Right ventricle myocardium superior (tissue), 1 donor: Measurements from ENCODE around the gene HIBADH. TPM values are rescaled to one million over a fixed set of nuclear protein-coding genes. Genes with fewer than 3 reads are reported as not detected.
"Not testable (repeated sequence)": the region's sequence is repeated elsewhere in the genome, so short reads cannot be mapped to it uniquely, and the experiment has no call there.

Experiments used
- ATAC-seq: fragments of 200-7000 bp; cut with Tn5 transposase; one replicate; pipeline ENCODE4 v1.9.1; 2020; ENCODE audit warnings: mild to moderate bottlenecking; ENCODE audit not compliant: poor library complexity
- DNase-seq: peaks from one replicate; pipeline ENCODE4 v3.0.0-alpha.2; 2020
- intact Hi-C: fragments of 100-400 bp; cut with DNase I; formaldehyde crosslinking; loops from one replicate; pipeline ENCODE4 v1.11.2; 2022
- total RNA-seq: library from RNA; stranded (reverse); fragmentation: NEBNext Ultra II Directional; extraction: Animal tissue kit (Norgen Biotek cat#: 25700); gene quantifications from one replicate; pipeline ENCODE4 v1.2.1, GENCODE V29; 2021
- donor health status: DM: no; HTN: yes; CAD: no; lungs with severe emphysema.

The HIBADH gene
- total RNA-seq, 1 donor from 2014 or later, result 113 TPM

- intact Hi-C loops, result no loop called here
- ATAC-seq (no peak), DNase-seq (no peak)
These were observed 139.4 kb downstream of the HIBADH start for GRCh38 chr7:27523321-27523720.

- DNase-seq (no peak), ATAC-seq (no peak)
- intact Hi-C loops, result no loop called here
These were observed 140.1 kb downstream of the HIBADH start for GRCh38 chr7:27522566-27522965.

- intact Hi-C loops, result no loop called here
- ATAC-seq (peak; percentile 53), DNase-seq (peak; percentile 58)
These were observed 141.6 kb downstream of the HIBADH start for GRCh38 chr7:27520815-27521790.

GRCh38 chr7:27519793-27520469, 142.8 kb downstream of the HIBADH start:
- no peak for DNase-seq
- no peak for ATAC-seq
- intact Hi-C loops, result no loop called here

- intact Hi-C loops, result no loop called here
- DNase-seq, result no peak
- ATAC-seq, result no peak
These were observed 143.9 kb downstream of the HIBADH start for GRCh38 chr7:27518561-27519350.

GRCh38 chr7:27516421-27516820, 146.3 kb downstream of the HIBADH start:
- DNase-seq (no peak), ATAC-seq (no peak)
- intact Hi-C loops, result no loop called here

- intact Hi-C loops, result no loop called here
- DNase-seq (no peak), ATAC-seq (no peak)
These were observed 146.8 kb downstream of the HIBADH start for GRCh38 chr7:27515933-27516332.

- intact Hi-C loops, result no loop called here
- DNase-seq (no peak), ATAC-seq (no peak)
These were observed 147.8 kb downstream of the HIBADH start for GRCh38 chr7:27514861-27515260.

- ATAC-seq, result no peak
- no peak for DNase-seq
- intact Hi-C loops, result no loop called here
These were observed 148.8 kb downstream of the HIBADH start for GRCh38 chr7:27513885-27514284.

- intact Hi-C loops, ATAC-seq, DNase-seq: not testable (repeated sequence)
These were observed 151.3 kb downstream of the HIBADH start for GRCh38 chr7:27511370-27511769.

- DNase-seq (no peak), ATAC-seq (no peak)
- intact Hi-C loops, result no loop called here
These were observed 152.1 kb downstream of the HIBADH start for GRCh38 chr7:27510541-27510940.

GRCh38 chr7:27501879-27502278, 160.8 kb downstream of the HIBADH start:
- DNase-seq, intact Hi-C loops, ATAC-seq: not testable (repeated sequence)

GRCh38 chr7:27501001-27501400, 161.7 kb downstream of the HIBADH start:
- DNase-seq (no peak), ATAC-seq (no peak)
- intact Hi-C loops, result no loop called here

- intact Hi-C loops, result no loop called here
- ATAC-seq, result no peak
- DNase-seq, result no peak
These were observed 170.5 kb downstream of the HIBADH start for GRCh38 chr7:27492224-27492623.

GRCh38 chr7:27491534-27491933, 171.1 kb downstream of the HIBADH start:
- intact Hi-C loops, result no loop called here
- ATAC-seq, result no peak
- no peak for DNase-seq

GRCh38 chr7:27487509-27487908, 175.2 kb downstream of the HIBADH start:
- intact Hi-C loops, result no loop called here
- ATAC-seq (no peak), DNase-seq (no peak)

- intact Hi-C loops, result no loop called here
- DNase-seq, result no peak
- ATAC-seq, result no peak
These were observed 178.2 kb downstream of the HIBADH start for GRCh38 chr7:27484451-27484850.

- no peak for DNase-seq
- no peak for ATAC-seq
- intact Hi-C loops, result no loop called here
These were observed 180.5 kb downstream of the HIBADH start for GRCh38 chr7:27482219-27482618.

- no peak for ATAC-seq
- intact Hi-C loops, result no loop called here
- no peak for DNase-seq
These were observed 184.1 kb downstream of the HIBADH start for GRCh38 chr7:27478556-27478955.
